HG02884 (cell line): ENCODE results near the gene BCKDK.
"Not testable (repeated sequence)": the region's sequence is repeated elsewhere in the genome, so short reads cannot be mapped to it uniquely, and the experiment has no call there.

ENCODE experiments used
- ATAC-seq: cut with Tn5 transposase; IDR thresholded peaks from one replicate; pipeline ENCODE4 v1.9.1; 2021; ENCODE audit warnings: mild to moderate bottlenecking, moderate library complexity; ENCODE audit not compliant: unreplicated experiment

Gene BCKDK

GRCh38 chr16:31120129-31120528, 11.9 kb downstream of the BCKDK start:
- ATAC-seq = no peak

GRCh38 chr16:31125844-31126243, 17.7 kb downstream of the BCKDK start:
- no peak for ATAC-seq

GRCh38 chr16:31127182-31127581, 19.0 kb downstream of the BCKDK start:
- ATAC-seq = no peak

- ATAC-seq = no peak
Measured at GRCh38 chr16:31128711-31129567, 20.8 kb downstream of the BCKDK start.

GRCh38 chr16:31129568-31130335, 21.6 kb downstream of the BCKDK start:
- ATAC-seq = no peak

GRCh38 chr16:31130336-31130891, 22.2 kb downstream of the BCKDK start:
- no peak for ATAC-seq

GRCh38 chr16:31130899-31131298, 22.7 kb downstream of the BCKDK start:
- no peak for ATAC-seq

- ATAC-seq = no peak
Measured at GRCh38 chr16:31131416-31131815, 23.2 kb downstream of the BCKDK start.

GRCh38 chr16:31131841-31132271, 23.7 kb downstream of the BCKDK start:
- no peak for ATAC-seq

- no peak for ATAC-seq
Measured at GRCh38 chr16:31132303-31132979, 24.3 kb downstream of the BCKDK start.

GRCh38 chr16:31133046-31133501, 24.9 kb downstream of the BCKDK start:
- no peak for ATAC-seq

GRCh38 chr16:31134091-31134571, 25.9 kb downstream of the BCKDK start:
- ATAC-seq = no peak

- no peak for ATAC-seq
Measured at GRCh38 chr16:31134625-31135534, 26.7 kb downstream of the BCKDK start.

- ATAC-seq = no peak
Measured at GRCh38 chr16:31135535-31136286, 27.5 kb downstream of the BCKDK start, which contains the start of gene PRSS8. TSS of gene PRSS8 (minus strand) at chr16:31135727. CDS start at chr16:31135498, 229 bp downstream.

GRCh38 chr16:31136287-31136662, 28.1 kb downstream of the BCKDK start:
- no peak for ATAC-seq

- not testable (repeated sequence) for ATAC-seq
Measured at GRCh38 chr16:31136822-31137499, 28.8 kb downstream of the BCKDK start.

GRCh38 chr16:31138621-31139578, 30.7 kb downstream of the BCKDK start:
- ATAC-seq = no peak
